Kidney glomerular epithelial cell (primary cell): ENCODE results near the gene TGM2.

Source experiments
- DNase-seq: peaks from one replicate; lab custom pipeline; 2025; lab: John Stamatoyannopoulos, UW

The TGM2 gene

GRCh38 chr20:38199501-38200390 lies 34.7 kb upstream of the TGM2 start:
- DNase-seq, result no peak

- DNase-seq, result no peak
Observed at GRCh38 chr20:38198238-38198861, 33.3 kb upstream of the TGM2 start.

GRCh38 chr20:38197619-38198018 lies 32.5 kb upstream of the TGM2 start:
- DNase-seq, result no peak

- no peak for DNase-seq
Observed at GRCh38 chr20:38197217-38197616, 32.1 kb upstream of the TGM2 start.

- DNase-seq, result no peak
Observed at GRCh38 chr20:38196592-38196991, 31.5 kb upstream of the TGM2 start.

- DNase-seq, result no peak
Observed at GRCh38 chr20:38196076-38196475, 31.0 kb upstream of the TGM2 start.

- DNase-seq, result no peak
Observed at GRCh38 chr20:38195521-38195920, 30.5 kb upstream of the TGM2 start.

GRCh38 chr20:38194971-38195504 lies 30.0 kb upstream of the TGM2 start:
- no peak for DNase-seq

GRCh38 chr20:38193586-38194105 lies 28.6 kb upstream of the TGM2 start:
- no peak for DNase-seq

GRCh38 chr20:38192323-38192885 lies 27.3 kb upstream of the TGM2 start:
- DNase-seq, result no peak

GRCh38 chr20:38191654-38192053 lies 26.6 kb upstream of the TGM2 start:
- no peak for DNase-seq

- DNase-seq, result no peak
Observed at GRCh38 chr20:38190936-38191371, 25.9 kb upstream of the TGM2 start.

GRCh38 chr20:38190166-38190565 lies 25.1 kb upstream of the TGM2 start:
- no peak for DNase-seq

GRCh38 chr20:38187517-38187916 lies 22.4 kb upstream of the TGM2 start:
- DNase-seq, result no peak

- peak; percentile 95 for DNase-seq
Observed at GRCh38 chr20:38186788-38187221, 21.7 kb upstream of the TGM2 start.

GRCh38 chr20:38184101-38184500 lies 19.0 kb upstream of the TGM2 start:
- peak; percentile 99 for DNase-seq

GRCh38 chr20:38181971-38182370 lies 16.9 kb upstream of the TGM2 start:
- DNase-seq, result no peak

GRCh38 chr20:38181207-38181801 lies 16.2 kb upstream of the TGM2 start:
- DNase-seq, result peak; percentile 24

- DNase-seq, result no peak
Observed at GRCh38 chr20:38180781-38181180, 15.7 kb upstream of the TGM2 start.

GRCh38 chr20:38179846-38180245 lies 14.8 kb upstream of the TGM2 start:
- no peak for DNase-seq

- DNase-seq, result no peak
Observed at GRCh38 chr20:38178581-38178980, 13.5 kb upstream of the TGM2 start.

GRCh38 chr20:38178065-38178491 lies 13.0 kb upstream of the TGM2 start:
- DNase-seq, result no peak
